IMR-90 (cell line): Measurements from ENCODE around the gene PRPF8. TPM values are rescaled to one million over a fixed set of nuclear protein-coding genes. Genes with fewer than 3 reads are reported as not detected.

Experiments
- ATAC-seq: fragments of 200-7000 bp; cut with Tn5 transposase; 2 replicates; pipeline ENCODE4 v1.9.1; 2020; ENCODE audit warnings: low read depth, mild to moderate bottlenecking, moderate library complexity
- BruUV-seq: library from RNA; stranded (reverse); fragments of 400-500 nt; replicated peaks from 2 replicates; lab custom pipeline; 2021; lab: Mats Ljungman, UMichigan
- CTCF ChIA-PET: fragments of 300-600 bp; formaldehyde crosslinking; extraction: SDS; loops from one replicate; lab custom pipeline; 2021; ENCODE audit warnings: antibody characterized with exemption; lab: Yijun Ruan, JAX
- POLR2A ChIA-PET: fragments of 300-600 bp; sonication (Branson Sonifier 250); formaldehyde crosslinking; loops from one replicate; lab custom pipeline; 2022; ENCODE audit warnings: antibody characterized with exemption; ENCODE audit not compliant: unreplicated experiment; lab: Charles Lee
- DNase-seq: peaks from one replicate; pipeline ENCODE4 v3.0.0; 2013
- H2AFZ ChIP-seq: replicated peaks from 2 replicates; pipeline ENCODE3; 2013; ENCODE audit warnings: low read length, mild to moderate bottlenecking; ENCODE audit not compliant: poor library complexity
- H2AK5ac ChIP-seq: 2 replicates; pipeline ENCODE4 v1.6.1; 2013; ENCODE audit warnings: low read depth, low read length, inconsistent platforms
- H2AK9ac ChIP-seq: replicated peaks from 2 replicates; pipeline ENCODE3; 2013; ENCODE audit warnings: mild to moderate bottlenecking, low read depth, low read length, moderate library complexity; ENCODE audit not compliant: poor library complexity
- H2BK120ac ChIP-seq: 2 replicates; pipeline ENCODE4 v1.6.1; 2013; ENCODE audit warnings: low read depth, low read length, inconsistent platforms
- H2BK15ac ChIP-seq: 3 replicates; pipeline ENCODE4 v1.6.1; 2013; ENCODE audit warnings: low read depth, low read length, inconsistent platforms
- H2BK20ac ChIP-seq: 2 replicates; pipeline ENCODE4 v1.6.1; 2013; ENCODE audit warnings: low read depth, mild to moderate bottlenecking, inconsistent platforms, low read length, moderate library complexity
- H2BK5ac ChIP-seq: 2 replicates; pipeline ENCODE4 v1.6.1; 2013; ENCODE audit warnings: mild to moderate bottlenecking, low read depth, low read length, inconsistent platforms; ENCODE audit not compliant: poor library complexity, severe bottlenecking
- H3K14ac ChIP-seq: replicated peaks from 2 replicates; pipeline ENCODE4 v1.6.1; 2013; ENCODE audit warnings: low read depth, low read length, inconsistent platforms
- H3K18ac ChIP-seq: 2 replicates; pipeline ENCODE4 v1.6.1; 2013; ENCODE audit warnings: low read depth, low read length, control low read depth
- H3K23ac ChIP-seq: 2 replicates; pipeline ENCODE4 v1.6.1; 2013; ENCODE audit warnings: low read depth, low read length, inconsistent platforms
- H3K27ac ChIP-seq: 2 replicates; pipeline ENCODE4 v1.5.1; 2013; ENCODE audit warnings: mild to moderate bottlenecking, control low read depth, low read length; ENCODE audit not compliant: insufficient read depth
- H3K27me3 ChIP-seq: 2 replicates; pipeline ENCODE4 v1.6.1; 2013; ENCODE audit warnings: low read length; ENCODE audit not compliant: control insufficient read depth, insufficient read depth
- H3K36me3 ChIP-seq: 2 replicates; pipeline ENCODE4 v1.6.1; 2013; ENCODE audit warnings: low read length, mixed read lengths; ENCODE audit not compliant: control insufficient read depth, insufficient read depth
- H3K4ac ChIP-seq: 2 replicates; pipeline ENCODE4 v1.6.1; 2013; ENCODE audit warnings: low read depth, low read length, inconsistent platforms
- H3K4me1 ChIP-seq: 2 replicates; pipeline ENCODE4 v1.6.1; 2013; ENCODE audit warnings: low read length, mixed read lengths; ENCODE audit not compliant: control insufficient read depth, insufficient read depth
- H3K4me2 ChIP-seq: 2 replicates; pipeline ENCODE4 v1.6.1; 2013; ENCODE audit warnings: low read depth, mild to moderate bottlenecking, control low read depth, low read length, moderate library complexity
- H3K4me3 ChIP-seq: 2 replicates; pipeline ENCODE4 v1.5.1; 2013; ENCODE audit warnings: low read depth, mild to moderate bottlenecking, control low read depth, low read length, moderate library complexity; ENCODE audit not compliant: insufficient read depth
- H3K56ac ChIP-seq: 2 replicates; pipeline ENCODE4 v1.6.1; 2013; ENCODE audit warnings: low read length, inconsistent platforms; ENCODE audit not compliant: insufficient read depth; ENCODE audit errors: extremely low read depth
- H3K79me1 ChIP-seq, 2 experiments: 2 replicates each; pipeline ENCODE4 v1.6.1; 2013; ENCODE audit warnings: low read length in 2 of 2, inconsistent platforms in 1 of 2, low read depth in 1 of 2
- H3K9ac ChIP-seq: 2 replicates; pipeline ENCODE4 v1.6.1; 2013; ENCODE audit warnings: low read depth, low read length, control low read depth
- H3K9me1 ChIP-seq: 2 replicates; pipeline ENCODE4 v1.6.1; 2013; ENCODE audit warnings: low read length, inconsistent platforms; ENCODE audit not compliant: insufficient read depth
- H3K9me3 ChIP-seq: 2 replicates; pipeline ENCODE4 v1.6.1; 2013; ENCODE audit warnings: low read length; ENCODE audit not compliant: control insufficient read depth, insufficient read depth
- H4K20me1 ChIP-seq: 2 replicates; pipeline ENCODE4 v1.6.1; 2013; ENCODE audit warnings: low read length, inconsistent platforms; ENCODE audit not compliant: insufficient read depth
- H4K5ac ChIP-seq: 2 replicates; pipeline ENCODE4 v1.6.1; 2013; ENCODE audit warnings: mild to moderate bottlenecking, low read depth, low read length, control low read depth
- H4K8ac ChIP-seq, 2 experiments: 2 replicates each; pipeline ENCODE4 v1.6.1; 2013; ENCODE audit warnings: low read depth in 2 of 2, low read length in 2 of 2, control low read depth in 1 of 2, inconsistent platforms in 1 of 2
- H4K91ac ChIP-seq: 2 replicates; pipeline ENCODE4 v1.6.1; 2013; ENCODE audit warnings: low read depth, low read length, inconsistent platforms; ENCODE audit not compliant: insufficient read depth
- MAZ ChIP-seq: IDR thresholded peaks from 2 replicates; pipeline ENCODE4 v1.6.1; 2012; ENCODE audit warnings: low read depth, mild to moderate bottlenecking, low read length, improper control_type of control experiment, moderate library complexity, borderline replicate concordance
- POLR2A ChIP-seq: IDR thresholded peaks from 2 replicates; pipeline ENCODE4 v1.6.1; 2012; ENCODE audit warnings: mild to moderate bottlenecking, low read depth, low read length
- RAD21 ChIP-seq: IDR thresholded peaks from 2 replicates; pipeline ENCODE4 v1.6.1; 2012; ENCODE audit warnings: low read length, improper control_type of control experiment
- RCOR1 ChIP-seq: IDR thresholded peaks from 2 replicates; pipeline ENCODE4 v1.6.1; 2012; ENCODE audit warnings: mild to moderate bottlenecking, low read length, improper control_type of control experiment; ENCODE audit not compliant: insufficient replicate concordance
- SMC3 ChIP-seq: fragments of 150-350 bp; IDR thresholded peaks from 2 replicates; pipeline ENCODE4 v1.6.1; 2016; ENCODE audit warnings: low read depth, mild to moderate bottlenecking, antibody characterized with exemption, low read length, moderate library complexity
- WGBS, 2 experiments: methylation state at CpG; one replicate each; pipeline versions ENCODE4 v1.1.5 to v1.1.7; 2013; ENCODE audit warnings: missing lambda C conversion rate in 2 of 2; ENCODE audit not compliant: insufficient read length in 1 of 2; ENCODE audit errors: extremely low coverage in 2 of 2; 5-methylcytosine and 5-hydroxymethylcytosine counted together
- dilution Hi-C: fragments of 300-500 bp; cut with HindIII; formaldehyde crosslinking; loops from one replicate; pipeline ENCODE4 v1.14.3; 2018; ENCODE audit warnings: low sequenced_read_pairs; ENCODE audit not compliant: unreplicated experiment
- in situ Hi-C: fragments of 300-500 bp; cut with MboI; formaldehyde crosslinking; loops from 3 replicates; pipeline ENCODE4 v1.14.3; 2019; ENCODE audit warnings: low sequenced_read_pairs, inconsistent platforms, mixed read lengths
- intact Hi-C: fragments of 100-400 bp; cut with micrococcal nuclease; formaldehyde crosslinking; loops from 2 replicates; pipeline ENCODE4 v1.10.0; 2022
- polyA plus RNA-seq, 3 experiments: library from polyadenylated mRNA; depleted of rRNA; stranded (reverse); fragments of >200 nt; gene quantifications; 2 replicates each; pipeline ENCODE4 v1.2.3, GENCODE V29; 2012; ENCODE audit warnings: low replicate concordance in 1 of 3
- total RNA-seq: library from RNA; depleted of rRNA; stranded (reverse); fragments of >200 nt; gene quantifications from 2 replicates; pipeline ENCODE4 v1.2.3, GENCODE V29; 2012
- TF ChIP-seq, protein P1 (sequence below): fragments of 150-350 bp; IDR thresholded peaks from 2 replicates; pipeline ENCODE4 v1.6.1; 2017; ENCODE audit warnings: mild to moderate bottlenecking, antibody characterized with exemption, low read length, low read depth
- TF ChIP-seq, protein P2 (sequence below): conservative IDR thresholded peaks from 2 replicates; pipeline ENCODE4 v1.5.1; 2012; ENCODE audit warnings: mild to moderate bottlenecking, low read depth, low read length, improper control_type of control experiment

Gene PRPF8
- total and polyA plus RNA-seq, 2 of the 4 experiments (the other 2 are of a cell fraction), result 141 to 160 TPM

DNA sequence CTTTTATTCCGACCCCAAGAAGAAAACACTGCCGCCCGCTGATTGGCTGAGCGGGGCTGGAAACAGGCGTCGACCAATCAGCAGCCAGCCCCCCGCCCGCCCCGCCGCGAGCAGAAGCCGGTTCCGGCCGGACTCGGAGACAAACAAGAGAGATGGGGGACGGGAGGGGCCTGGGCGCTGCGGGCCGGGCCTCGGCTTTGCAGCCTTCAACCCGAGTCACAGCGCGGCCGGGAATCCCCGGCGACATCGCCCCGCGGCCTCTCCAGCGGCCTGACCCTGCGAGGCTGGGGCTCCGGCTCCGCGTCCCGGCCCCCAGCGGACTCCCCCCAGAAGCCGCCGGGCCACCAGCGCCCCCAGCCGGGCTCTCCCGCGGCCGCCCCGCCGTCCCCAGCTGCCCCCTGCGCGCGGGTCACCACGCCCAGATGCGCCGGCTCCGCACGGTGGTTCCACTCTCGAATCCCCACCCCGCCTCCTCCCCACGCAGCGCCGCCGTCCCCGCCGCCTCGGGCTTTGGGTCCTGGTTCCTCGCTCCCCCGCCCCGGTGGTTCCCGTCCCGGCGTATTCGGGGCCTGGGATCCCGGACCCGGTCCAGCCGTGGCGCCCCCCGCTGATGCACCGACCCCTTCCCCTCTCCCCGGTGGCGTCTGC, 55.7 kb downstream of the PRPF8 start:
- peak overlapping the region; percentile 71 for H3K4me3 ChIP-seq
- BruUV-seq, result no TSS peak
- no peak overlapping the region for H2BK120ac ChIP-seq
- H2BK5ac ChIP-seq, result peak overlapping the region; percentile 38
- ATAC-seq (peak; percentile 85), DNase-seq (peak; percentile 87)
- no peaks in the 10 kb centered on the region for H3K9me3 ChIP-seq
- H3K36me3 ChIP-seq, result no peaks in the 10 kb centered on the region
- H3K79me1 ChIP-seq, result no peaks in the 10 kb centered on the region
- WGBS, 2 experiments, result 1% methylated on average over 27 of the region's 77 CpGs; no CpG with 5 or more reads in 1 of the 2 experiments
- H3K9me1 ChIP-seq, result no peaks in the 10 kb centered on the region
- ChIA-PET POLR2A (interaction anchor here (0.6 kb wide), 1 partner anchor 369 kb away, joined by 4 read pairs; no protein-coding TSS in a partner anchor), CTCF (interaction anchor here (1.5 to 3.2 kb wide), 3 partner anchors 10 to 55 kb away, joined by 3 to 23 read pairs (median 6); partner anchors contain the start of gene RILP)
- H3K4me2 ChIP-seq, result peak overlapping the region; percentile 98
- in situ Hi-C loops, result no loop called here
- intact Hi-C loops, result loop anchor here (1.0 to 5.0 kb wide), 2 partner anchors 37 to 55 kb away; no protein-coding TSS in a partner anchor
- H3K14ac ChIP-seq, result 0 out of 2 replicates have a peak overlapping the region, but pooled peaks have one; percentile 33
- no peaks in the 10 kb centered on the region for H4K20me1 ChIP-seq
- H3K4ac ChIP-seq, result peak overlapping the region; percentile 44
- H3K27me3 ChIP-seq, result peaks cover 11% of the 10 kb centered on the region; the same call in 1 of the 2 replicates
- H4K8ac ChIP-seq, result peak overlapping the region; percentile 70 to 87; a peak in 3 of 4 replicates
- H4K91ac ChIP-seq, result peak overlapping the region; percentile 47; the same call in 1 of the 2 replicates
- H3K27ac ChIP-seq, result peak overlapping the region; percentile 64
- H3K4me1 ChIP-seq, result peaks cover 5% of the 10 kb centered on the region
- H2BK15ac ChIP-seq, result no peak overlapping the region
- no peak overlapping the region for H3K56ac ChIP-seq
- TF ChIP-seq MAZ (peak; percentile 61; the same call in 1 of the 2 replicates), RAD21 (peak; percentile 41), RCOR1 (no peak), POLR2A (0 out of 2 replicates have a peak, but pooled peaks have one; percentile 23), SMC3 (peak; percentile 9; the same call in 1 of the 2 replicates)
- TF ChIP-seq, protein P1, sequence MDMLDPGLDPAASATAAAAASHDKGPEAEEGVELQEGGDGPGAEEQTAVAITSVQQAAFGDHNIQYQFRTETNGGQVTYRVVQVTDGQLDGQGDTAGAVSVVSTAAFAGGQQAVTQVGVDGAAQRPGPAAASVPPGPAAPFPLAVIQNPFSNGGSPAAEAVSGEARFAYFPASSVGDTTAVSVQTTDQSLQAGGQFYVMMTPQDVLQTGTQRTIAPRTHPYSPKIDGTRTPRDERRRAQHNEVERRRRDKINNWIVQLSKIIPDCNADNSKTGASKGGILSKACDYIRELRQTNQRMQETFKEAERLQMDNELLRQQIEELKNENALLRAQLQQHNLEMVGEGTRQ, result no peak
- TF ChIP-seq, protein P2, sequence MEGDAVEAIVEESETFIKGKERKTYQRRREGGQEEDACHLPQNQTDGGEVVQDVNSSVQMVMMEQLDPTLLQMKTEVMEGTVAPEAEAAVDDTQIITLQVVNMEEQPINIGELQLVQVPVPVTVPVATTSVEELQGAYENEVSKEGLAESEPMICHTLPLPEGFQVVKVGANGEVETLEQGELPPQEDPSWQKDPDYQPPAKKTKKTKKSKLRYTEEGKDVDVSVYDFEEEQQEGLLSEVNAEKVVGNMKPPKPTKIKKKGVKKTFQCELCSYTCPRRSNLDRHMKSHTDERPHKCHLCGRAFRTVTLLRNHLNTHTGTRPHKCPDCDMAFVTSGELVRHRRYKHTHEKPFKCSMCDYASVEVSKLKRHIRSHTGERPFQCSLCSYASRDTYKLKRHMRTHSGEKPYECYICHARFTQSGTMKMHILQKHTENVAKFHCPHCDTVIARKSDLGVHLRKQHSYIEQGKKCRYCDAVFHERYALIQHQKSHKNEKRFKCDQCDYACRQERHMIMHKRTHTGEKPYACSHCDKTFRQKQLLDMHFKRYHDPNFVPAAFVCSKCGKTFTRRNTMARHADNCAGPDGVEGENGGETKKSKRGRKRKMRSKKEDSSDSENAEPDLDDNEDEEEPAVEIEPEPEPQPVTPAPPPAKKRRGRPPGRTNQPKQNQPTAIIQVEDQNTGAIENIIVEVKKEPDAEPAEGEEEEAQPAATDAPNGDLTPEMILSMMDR, result peak; percentile 42; the same call in 1 of the 2 replicates
- dilution Hi-C loops, result no loop called here
- no peak overlapping the region for H2BK20ac ChIP-seq
- H2AK5ac ChIP-seq, result 0 out of 2 replicates have a peak overlapping the region, but pooled peaks have one; percentile 51
- H2AFZ ChIP-seq, result peak overlapping the region; percentile 96
- peak overlapping the region; percentile 67 for H2AK9ac ChIP-seq
- H3K9ac ChIP-seq, result peak overlapping the region; percentile 75
- peak overlapping the region; percentile 65 for H4K5ac ChIP-seq
- H3K23ac ChIP-seq, result no peak overlapping the region
- peak overlapping the region; percentile 7; the same call in 1 of the 2 replicates for H3K18ac ChIP-seq
